GM23338 (cell line): ENCODE results near the gene AMPH. TPM values are rescaled to one million over a fixed set of nuclear protein-coding genes. Genes with fewer than 3 reads are reported as not detected.

Source experiments
- ATAC-seq: fragments of 200-7000 bp; cut with Tn5 transposase; 3 replicates; pipeline ENCODE4 v1.9.1; 2020
- DNase-seq: peaks from one replicate; pipeline ENCODE4 v3.0.0-alpha.2; 2015; ENCODE audit warnings: low spot score
- H2AFZ ChIP-seq: fragments of 200-600 bp; sonication (generic); 2 replicates; pipeline ENCODE4 v1.8.0; 2016; ENCODE audit warnings: antibody characterized with exemption, mild to moderate bottlenecking, moderate library complexity
- H3F3A ChIP-seq: fragments of 200-600 bp; sonication (generic); replicated peaks from 2 replicates; pipeline ENCODE4 v1.8.0; 2017; ENCODE audit warnings: antibody characterized with exemption, mixed run types, low read depth
- H3K27ac ChIP-seq: fragments of 200-600 bp; sonication (generic); 2 replicates; pipeline ENCODE4 v1.6.1; 2016; ENCODE audit warnings: low read depth
- H3K27me3 ChIP-seq: fragments of 200-600 bp; sonication (generic); 2 replicates; pipeline ENCODE4 v1.8.0; 2016; ENCODE audit warnings: mild to moderate bottlenecking, mixed run types, moderate library complexity; ENCODE audit not compliant: insufficient read depth
- H3K36me3 ChIP-seq: fragments of 200-600 bp; sonication (generic); 2 replicates; pipeline ENCODE4 v1.8.0; 2016; ENCODE audit warnings: mild to moderate bottlenecking; ENCODE audit not compliant: insufficient read depth
- H3K4me1 ChIP-seq: fragments of 200-600 bp; sonication (generic); 2 replicates; pipeline ENCODE4 v1.8.0; 2016; ENCODE audit warnings: mild to moderate bottlenecking, moderate library complexity; ENCODE audit not compliant: insufficient read depth
- H3K4me2 ChIP-seq: fragments of 200-600 bp; sonication (generic); 2 replicates; pipeline ENCODE4 v1.7.1; 2017; ENCODE audit warnings: mixed run types
- H3K4me3 ChIP-seq: fragments of 200-600 bp; sonication (generic); 2 replicates; pipeline ENCODE4 v1.6.1; 2016; ENCODE audit warnings: mixed run types
- H3K79me2 ChIP-seq: fragments of 200-600 bp; sonication (generic); replicated peaks from 2 replicates; pipeline ENCODE4 v1.8.0; 2017; ENCODE audit warnings: mild to moderate bottlenecking; ENCODE audit not compliant: insufficient read depth
- H3K9me2 ChIP-seq: fragments of 200-600 bp; sonication (generic); 2 replicates; pipeline ENCODE4 v1.8.0; 2017; ENCODE audit not compliant: insufficient read depth
- H4K20me1 ChIP-seq: fragments of 200-600 bp; sonication (generic); replicated peaks from 2 replicates; pipeline ENCODE4 v1.8.0; 2017; ENCODE audit warnings: mild to moderate bottlenecking; ENCODE audit not compliant: insufficient read depth
- H3K27ac Mint-ChIP-seq: 2 replicates; pipeline ENCODE4 v1.8.0; 2020; ENCODE audit warnings: inconsistent platforms, mild to moderate bottlenecking, moderate library complexity, mixed read lengths
- H3K27me3 Mint-ChIP-seq: 3 replicates; pipeline ENCODE4 v1.8.0; 2022; ENCODE audit warnings: low read depth, mild to moderate bottlenecking, moderate library complexity, mixed read lengths, inconsistent platforms; ENCODE audit not compliant: insufficient read depth, poor library complexity
- H3K36me3 Mint-ChIP-seq: 3 replicates; pipeline ENCODE4 v1.8.0; 2021; ENCODE audit warnings: low read depth, mild to moderate bottlenecking, inconsistent platforms, moderate library complexity, mixed read lengths
- H3K4me1 Mint-ChIP-seq: 3 replicates; pipeline ENCODE4 v1.8.0; 2020; ENCODE audit warnings: mild to moderate bottlenecking, inconsistent platforms, mixed read lengths
- H3K4me3 Mint-ChIP-seq: 3 replicates; pipeline ENCODE4 v1.8.0; 2021; ENCODE audit warnings: moderate library complexity, mild to moderate bottlenecking, inconsistent platforms, mixed read lengths
- H3K9me3 Mint-ChIP-seq: 3 replicates; pipeline ENCODE4 v1.8.0; 2020; ENCODE audit warnings: moderate library complexity, mild to moderate bottlenecking, inconsistent platforms, mixed read lengths
- CREB1 ChIP-seq: fragments of 250-450 bp; sonication (Bioruptor Pico); IDR thresholded peaks from 2 replicates; pipeline ENCODE4 v1.5.0; 2020; ENCODE audit warnings: low read depth, mild to moderate bottlenecking, moderate library complexity
- CTCF ChIP-seq, 2 experiments: fragments of 200-600 bp in 1 of 2; sonication (generic) in 1 of 2; conservative IDR thresholded peaks; 2 replicates each; pipeline versions ENCODE4 v1.5.1 to v1.6.1; 2016 to 2017; ENCODE audit warnings: antibody characterized with exemption in 2 of 2, low read depth in 2 of 2, mild to moderate bottlenecking in 2 of 2, moderate library complexity in 1 of 2
- EZH2 ChIP-seq: fragments of 200-600 bp; sonication (generic); IDR thresholded peaks from one replicate; pipeline ENCODE4 v1.8.0; 2017; ENCODE audit warnings: antibody characterized with exemption, mild to moderate bottlenecking, low read depth; ENCODE audit not compliant: unreplicated experiment
- EZH2phosphoT487 ChIP-seq: fragments of 200-600 bp; sonication (generic); IDR thresholded peaks from one replicate; pipeline ENCODE4 v1.8.1; 2018; ENCODE audit warnings: antibody characterized with exemption; ENCODE audit not compliant: unreplicated experiment
- JUNB ChIP-seq: IDR thresholded peaks from one replicate; pipeline ENCODE4 v1.6.1; 2016; ENCODE audit warnings: antibody characterized with exemption; ENCODE audit not compliant: unreplicated experiment
- NANOG ChIP-seq: IDR thresholded peaks from 2 replicates; pipeline ENCODE4 v1.6.1; 2016; ENCODE audit warnings: antibody characterized with exemption, borderline replicate concordance
- POLR2AphosphoS5 ChIP-seq: IDR thresholded peaks from 2 replicates; pipeline ENCODE4 v1.6.1; 2016; ENCODE audit warnings: antibody characterized with exemption, low read depth
- REST ChIP-seq: IDR thresholded peaks from one replicate; pipeline ENCODE4 v1.6.1; 2018; ENCODE audit warnings: antibody characterized with exemption; ENCODE audit not compliant: unreplicated experiment
- STAT1 ChIP-seq: IDR thresholded peaks from one replicate; pipeline ENCODE4 v1.6.1; 2016; ENCODE audit warnings: antibody characterized with exemption; ENCODE audit not compliant: unreplicated experiment
- ZNF331 ChIP-seq: fragments of 250-450 bp; sonication (Bioruptor Pico); IDR thresholded peaks from 2 replicates; pipeline ENCODE4 v1.5.0; 2020; ENCODE audit warnings: low read depth, mild to moderate bottlenecking, moderate library complexity
- polyA plus RNA-seq: library from polyadenylated mRNA; unstranded; fragments of >200 nt; fragmentation: Nextera tagmentation; extraction: Ambion mirVana; gene quantifications from 2 replicates; pipeline ENCODE4 v1.2.1, GENCODE V29; 2016
- total RNA-seq: library from RNA; depleted of rRNA; stranded (reverse); fragments of >200 nt; shearing (Covaris generic); gene quantifications from 2 replicates; pipeline ENCODE4 v1.2.3, GENCODE V29; 2014
- TF ChIP-seq, protein P1 (sequence below): IDR thresholded peaks from 2 replicates; pipeline ENCODE4 v1.6.1; 2016; ENCODE audit warnings: antibody characterized with exemption
- TF ChIP-seq, protein P2 (sequence below): fragments of 250-450 bp; sonication (Bioruptor Pico); IDR thresholded peaks from 2 replicates; pipeline ENCODE4 v1.5.0; 2020; ENCODE audit warnings: mild to moderate bottlenecking, moderate library complexity

Gene AMPH
- total and polyA plus RNA-seq, 2 experiments from 2014 or later: 4.8 to 10.2 TPM

DNA sequence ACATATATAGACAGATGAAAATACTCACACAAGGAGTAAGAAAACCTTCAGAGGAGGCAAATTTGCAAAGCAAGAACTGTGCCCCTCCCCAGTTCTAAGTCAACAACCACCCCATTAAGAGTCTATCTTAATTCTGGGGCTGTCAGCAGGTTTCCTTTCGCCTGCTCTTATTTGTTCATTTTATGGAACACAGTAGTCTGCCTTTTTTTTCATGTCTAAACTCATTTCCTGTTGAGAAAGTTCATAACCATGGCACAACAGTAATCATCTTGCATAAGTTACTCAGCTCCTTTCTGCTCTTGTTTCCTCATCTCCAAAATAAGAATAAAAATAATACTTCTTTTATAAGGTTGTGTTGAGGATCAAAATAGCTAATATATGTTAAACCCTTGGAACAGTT lies 25.8 kb upstream of the AMPH start:
- H3K79me2 ChIP-seq: no peaks in the 10 kb centered on the region
- Mint-ChIP-seq H3K27me3 (peaks cover 5% of the 10 kb centered on the region), H3K4me1 (peaks cover 14% of the 10 kb centered on the region; the same call in 2 of the 3 replicates), H3K36me3 (no peaks in the 10 kb centered on the region; the same call in 2 of the 3 replicates), H3K27ac (no peak overlapping the region), H3K4me3 (no peak overlapping the region), H3K9me3 (no peaks in the 10 kb centered on the region; the same call in 1 of the 3 replicates)
- peaks cover 7% of the 10 kb centered on the region for H3K4me1 ChIP-seq
- H3K9me2 ChIP-seq: no peaks in the 10 kb centered on the region; the same call in 1 of the 2 replicates
- ATAC-seq: no peak
- H3K4me2 ChIP-seq: no peak overlapping the region
- H3K27ac ChIP-seq: no peak overlapping the region
- no peaks in the 10 kb centered on the region for H4K20me1 ChIP-seq
- H3K27me3 ChIP-seq: no peaks in the 10 kb centered on the region
- H2AFZ ChIP-seq: no peak overlapping the region
- H3F3A ChIP-seq: no peaks in the 10 kb centered on the region
- H3K4me3 ChIP-seq: no peak overlapping the region
- no peak for DNase-seq
- no peaks in the 10 kb centered on the region for H3K36me3 ChIP-seq
- TF ChIP-seq, protein P1, sequence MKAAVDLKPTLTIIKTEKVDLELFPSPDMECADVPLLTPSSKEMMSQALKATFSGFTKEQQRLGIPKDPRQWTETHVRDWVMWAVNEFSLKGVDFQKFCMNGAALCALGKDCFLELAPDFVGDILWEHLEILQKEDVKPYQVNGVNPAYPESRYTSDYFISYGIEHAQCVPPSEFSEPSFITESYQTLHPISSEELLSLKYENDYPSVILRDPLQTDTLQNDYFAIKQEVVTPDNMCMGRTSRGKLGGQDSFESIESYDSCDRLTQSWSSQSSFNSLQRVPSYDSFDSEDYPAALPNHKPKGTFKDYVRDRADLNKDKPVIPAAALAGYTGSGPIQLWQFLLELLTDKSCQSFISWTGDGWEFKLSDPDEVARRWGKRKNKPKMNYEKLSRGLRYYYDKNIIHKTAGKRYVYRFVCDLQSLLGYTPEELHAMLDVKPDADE: no peak
- TF ChIP-seq JUNB (no peak), STAT1 (no peak), ZNF331 (CRISPR knock-in tag) (no peak), EZH2 (no peak), EZH2phosphoT487 (no peak), NANOG (no peak), POLR2AphosphoS5 (no peak), REST (no peak), CREB1 (CRISPR knock-in tag) (no peak), CTCF (conservative IDR thresholded peaks at IDR 0.05; ENCODE audit: low read depth in 2 of 2) (no peak)
- TF ChIP-seq, protein P2, sequence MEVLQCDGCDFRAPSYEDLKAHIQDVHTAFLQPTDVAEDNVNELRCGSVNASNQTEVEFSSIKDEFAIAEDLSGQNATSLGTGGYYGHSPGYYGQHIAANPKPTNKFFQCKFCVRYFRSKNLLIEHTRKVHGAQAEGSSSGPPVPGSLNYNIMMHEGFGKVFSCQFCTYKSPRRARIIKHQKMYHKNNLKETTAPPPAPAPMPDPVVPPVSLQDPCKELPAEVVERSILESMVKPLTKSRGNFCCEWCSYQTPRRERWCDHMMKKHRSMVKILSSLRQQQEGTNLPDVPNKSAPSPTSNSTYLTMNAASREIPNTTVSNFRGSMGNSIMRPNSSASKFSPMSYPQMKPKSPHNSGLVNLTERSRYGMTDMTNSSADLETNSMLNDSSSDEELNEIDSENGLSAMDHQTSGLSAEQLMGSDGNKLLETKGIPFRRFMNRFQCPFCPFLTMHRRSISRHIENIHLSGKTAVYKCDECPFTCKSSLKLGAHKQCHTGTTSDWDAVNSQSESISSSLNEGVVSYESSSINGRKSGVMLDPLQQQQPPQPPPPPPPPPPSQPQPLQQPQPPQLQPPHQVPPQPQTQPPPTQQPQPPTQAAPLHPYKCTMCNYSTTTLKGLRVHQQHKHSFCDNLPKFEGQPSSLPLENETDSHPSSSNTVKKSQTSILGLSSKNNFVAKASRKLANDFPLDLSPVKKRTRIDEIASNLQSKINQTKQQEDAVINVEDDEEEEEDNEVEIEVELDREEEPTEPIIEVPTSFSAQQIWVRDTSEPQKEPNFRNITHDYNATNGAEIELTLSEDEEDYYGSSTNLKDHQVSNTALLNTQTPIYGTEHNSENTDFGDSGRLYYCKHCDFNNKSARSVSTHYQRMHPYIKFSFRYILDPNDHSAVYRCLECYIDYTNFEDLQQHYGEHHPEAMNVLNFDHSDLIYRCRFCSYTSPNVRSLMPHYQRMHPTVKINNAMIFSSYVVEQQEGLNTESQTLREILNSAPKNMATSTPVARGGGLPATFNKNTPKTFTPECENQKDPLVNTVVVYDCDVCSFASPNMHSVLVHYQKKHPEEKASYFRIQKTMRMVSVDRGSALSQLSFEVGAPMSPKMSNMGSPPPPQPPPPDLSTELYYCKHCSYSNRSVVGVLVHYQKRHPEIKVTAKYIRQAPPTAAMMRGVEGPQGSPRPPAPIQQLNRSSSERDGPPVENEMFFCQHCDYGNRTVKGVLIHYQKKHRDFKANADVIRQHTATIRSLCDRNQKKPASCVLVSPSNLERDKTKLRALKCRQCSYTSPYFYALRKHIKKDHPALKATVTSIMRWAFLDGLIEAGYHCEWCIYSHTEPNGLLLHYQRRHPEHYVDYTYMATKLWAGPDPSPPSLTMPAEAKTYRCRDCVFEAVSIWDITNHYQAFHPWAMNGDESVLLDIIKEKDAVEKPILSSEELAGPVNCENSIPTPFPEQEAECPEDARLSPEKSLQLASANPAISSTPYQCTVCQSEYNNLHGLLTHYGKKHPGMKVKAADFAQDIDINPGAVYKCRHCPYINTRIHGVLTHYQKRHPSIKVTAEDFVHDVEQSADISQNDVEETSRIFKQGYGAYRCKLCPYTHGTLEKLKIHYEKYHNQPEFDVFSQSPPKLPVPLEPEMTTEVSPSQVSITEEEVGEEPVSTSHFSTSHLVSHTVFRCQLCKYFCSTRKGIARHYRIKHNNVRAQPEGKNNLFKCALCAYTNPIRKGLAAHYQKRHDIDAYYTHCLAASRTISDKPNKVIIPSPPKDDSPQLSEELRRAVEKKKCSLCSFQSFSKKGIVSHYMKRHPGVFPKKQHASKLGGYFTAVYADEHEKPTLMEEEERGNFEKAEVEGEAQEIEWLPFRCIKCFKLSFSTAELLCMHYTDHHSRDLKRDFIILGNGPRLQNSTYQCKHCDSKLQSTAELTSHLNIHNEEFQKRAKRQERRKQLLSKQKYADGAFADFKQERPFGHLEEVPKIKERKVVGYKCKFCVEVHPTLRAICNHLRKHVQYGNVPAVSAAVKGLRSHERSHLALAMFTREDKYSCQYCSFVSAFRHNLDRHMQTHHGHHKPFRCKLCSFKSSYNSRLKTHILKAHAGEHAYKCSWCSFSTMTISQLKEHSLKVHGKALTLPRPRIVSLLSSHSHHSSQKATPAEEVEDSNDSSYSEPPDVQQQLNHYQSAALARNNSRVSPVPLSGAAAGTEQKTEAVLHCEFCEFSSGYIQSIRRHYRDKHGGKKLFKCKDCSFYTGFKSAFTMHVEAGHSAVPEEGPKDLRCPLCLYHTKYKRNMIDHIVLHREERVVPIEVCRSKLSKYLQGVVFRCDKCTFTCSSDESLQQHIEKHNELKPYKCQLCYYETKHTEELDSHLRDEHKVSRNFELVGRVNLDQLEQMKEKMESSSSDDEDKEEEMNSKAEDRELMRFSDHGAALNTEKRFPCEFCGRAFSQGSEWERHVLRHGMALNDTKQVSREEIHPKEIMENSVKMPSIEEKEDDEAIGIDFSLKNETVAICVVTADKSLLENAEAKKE (CRISPR knock-in tag): no peak
